Spleen (tissue), 11 donors: ENCODE measurements around the gene METTL24. TPM values are rescaled to one million over a fixed set of nuclear protein-coding genes. Genes with fewer than 3 reads are reported as not detected.

Experiments used
- DNase-seq: peaks from one replicate; pipeline ENCODE4 v3.0.0-alpha.2; 2020
- H3K27ac ChIP-seq, 8 donors: fragments of 200-600 bp; sonication (generic) in 7 of 8; 1 replicate in 4 of 8; 2 replicates in 4 of 8; pipeline versions ENCODE4 v1.5.0 to v1.8.0; 2016 to 2021; ENCODE audit warnings: inconsistent platforms in 4 of 8, mild to moderate bottlenecking in 4 of 8, moderate library complexity in 1 of 8
- H3K27me3 ChIP-seq, 7 donors: fragments of 200-600 bp; sonication (generic) in 6 of 7; replicated peaks in 1 of 7; 1 replicate in 4 of 7; 2 replicates in 3 of 7; pipeline versions ENCODE4 v1.5.0 to v1.8.0; 2016 to 2021; ENCODE audit warnings: inconsistent platforms in 3 of 7, mild to moderate bottlenecking in 1 of 7
- H3K36me3 ChIP-seq, 6 donors: fragments of 200-600 bp; sonication (generic) in 5 of 6; 1 replicate in 4 of 6; 2 replicates in 2 of 6; pipeline versions ENCODE4 v1.5.0 to v1.8.0; 2016 to 2021; ENCODE audit warnings: inconsistent platforms in 2 of 6
- H3K4me1 ChIP-seq, 6 donors: fragments of 200-600 bp; sonication (generic) in 5 of 6; 1 replicate in 3 of 6; 2 replicates in 3 of 6; pipeline versions ENCODE4 v1.5.0 to v1.8.0; 2016 to 2021; ENCODE audit warnings: inconsistent platforms in 3 of 6
- H3K4me3 ChIP-seq, 8 donors: fragments of 200-600 bp; sonication (generic) in 7 of 8; 1 replicate in 4 of 8; 2 replicates in 4 of 8; pipeline versions ENCODE4 v1.5.0 to v1.8.0; 2016 to 2021; ENCODE audit warnings: inconsistent platforms in 4 of 8, mild to moderate bottlenecking in 4 of 8, moderate library complexity in 2 of 8
- H3K9me3 ChIP-seq, 8 donors: fragments of 200-600 bp; sonication (generic) in 7 of 8; 1 replicate in 4 of 8; 2 replicates in 4 of 8; pipeline versions ENCODE4 v1.5.0 to v1.8.0; 2016 to 2021; ENCODE audit warnings: inconsistent platforms in 4 of 8
- POLR2A ChIP-seq, 3 donors: fragments of 450-650 bp; IDR thresholded peaks; one replicate each; pipeline ENCODE4 v1.5.1; 2017; ENCODE audit warnings: antibody characterized with exemption in 3 of 3, mild to moderate bottlenecking in 1 of 3
- POLR2AphosphoS5 ChIP-seq, 3 donors: sonication (generic); formaldehyde crosslinking; IDR thresholded peaks; one replicate each; pipeline ENCODE4 v1.5.1; 2017; ENCODE audit warnings: antibody characterized with exemption in 3 of 3
- WGBS, 5 donors: extraction: QIAGEN DNeasy Blood & Tissue Kit in 3 of 5; methylation state at CpG; one replicate each; pipeline versions ENCODE4 v1.1.5 to v1.1.7; 2013 to 2018; 5-methylcytosine and 5-hydroxymethylcytosine counted together
- intact Hi-C: fragments of 100-400 bp; cut with DNase I; formaldehyde crosslinking; loops from one replicate; pipeline ENCODE4 v1.15.0; 2023; ENCODE audit warnings: low total_unique reads
- polyA plus RNA-seq, 3 donors: library from polyadenylated mRNA; stranded (reverse); fragments of 200-250 nt; gene quantifications; one replicate each; pipeline ENCODE4 v1.2.1, GENCODE V29; 2013
- total RNA-seq, 7 donors: library from RNA; depleted of rRNA in 3 of 7; stranded (reverse); fragments of >200 nt in 3 of 7; fragmentation: NEBNext Ultra II Directional in 4 of 7; extraction: Animal tissue kit (Norgen Biotek cat#: 25700) in 4 of 7; gene quantifications; one replicate each; pipeline versions ENCODE4 v1.1.0 to v1.2.1, GENCODE V29; 2016 to 2021
- TF ChIP-seq, protein P1 (sequence below), 11 experiments: fragments of 200-600 bp in 7 of 11; fragments of 450-650 bp in 4 of 11; sonication (generic) in 4 of 11; IDR thresholded peaks in 8 of 11; conservative IDR thresholded peaks in 3 of 11; 1 replicate in 7 of 11; 2 replicates in 4 of 11; pipeline versions ENCODE4 v1.4.0 to v1.8.0; 2016 to 2021; ENCODE audit warnings: antibody characterized with exemption in 11 of 11, inconsistent platforms in 4 of 11, mild to moderate bottlenecking in 1 of 11
- donor health status: healthy with polysubstance abuse.
- donor health status: DM: no; HTN: no; CAD: no; lungs with moderate emphysema.
- donor health status: DM: no; HTN: no; CAD: no.
- donor health status: Bipolar disorder and iron deficiency.
- donor health status: healthy.
- donor health status: DM: no; HTN: no; CAD: no.
- donor health status: DM: yes; HTN: yes; CAD: no.

METTL24 gene
- total and polyA plus RNA-seq, 10 donors = 0.67 to 1.2 (median 0.98) TPM; not detected in 5

- no peaks in the 10 kb centered on the region for H3K9me3 ChIP-seq
- TF ChIP-seq POLR2AphosphoS5 (IDR thresholded peaks at IDR 0.05) (no peak), POLR2A (IDR thresholded peaks at IDR 0.05) (no peak)
- TF ChIP-seq, protein P1, sequence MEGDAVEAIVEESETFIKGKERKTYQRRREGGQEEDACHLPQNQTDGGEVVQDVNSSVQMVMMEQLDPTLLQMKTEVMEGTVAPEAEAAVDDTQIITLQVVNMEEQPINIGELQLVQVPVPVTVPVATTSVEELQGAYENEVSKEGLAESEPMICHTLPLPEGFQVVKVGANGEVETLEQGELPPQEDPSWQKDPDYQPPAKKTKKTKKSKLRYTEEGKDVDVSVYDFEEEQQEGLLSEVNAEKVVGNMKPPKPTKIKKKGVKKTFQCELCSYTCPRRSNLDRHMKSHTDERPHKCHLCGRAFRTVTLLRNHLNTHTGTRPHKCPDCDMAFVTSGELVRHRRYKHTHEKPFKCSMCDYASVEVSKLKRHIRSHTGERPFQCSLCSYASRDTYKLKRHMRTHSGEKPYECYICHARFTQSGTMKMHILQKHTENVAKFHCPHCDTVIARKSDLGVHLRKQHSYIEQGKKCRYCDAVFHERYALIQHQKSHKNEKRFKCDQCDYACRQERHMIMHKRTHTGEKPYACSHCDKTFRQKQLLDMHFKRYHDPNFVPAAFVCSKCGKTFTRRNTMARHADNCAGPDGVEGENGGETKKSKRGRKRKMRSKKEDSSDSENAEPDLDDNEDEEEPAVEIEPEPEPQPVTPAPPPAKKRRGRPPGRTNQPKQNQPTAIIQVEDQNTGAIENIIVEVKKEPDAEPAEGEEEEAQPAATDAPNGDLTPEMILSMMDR (IDR thresholded peaks at IDR 0.05 in 8 of 11, conservative IDR thresholded peaks at IDR 0.05 in 3 of 11) = no peak
- H3K4me3 ChIP-seq = no peak overlapping the region
- no peak overlapping the region for H3K27ac ChIP-seq
- peaks cover 7 to 100% (median 52%) of the 10 kb centered on the region in 6 donors for H3K36me3 ChIP-seq
- intact Hi-C loops = no loop called here
- peaks cover 0 to 3% (median 0%) of the 10 kb centered on the region in 6 donors for H3K4me1 ChIP-seq
- DNase-seq = no peak
- H3K27me3 ChIP-seq = no peaks in the 10 kb centered on the region
Observed at GRCh38 chr6:110221738-110222137, 136.4 kb downstream of the METTL24 start.

- H3K36me3 ChIP-seq = peaks cover 7 to 100% (median 77%) of the 10 kb centered on the region in 6 donors
- H3K27ac ChIP-seq = no peak overlapping the region
- intact Hi-C loops = no loop called here
- no peaks in the 10 kb centered on the region for H3K9me3 ChIP-seq
- no peaks in the 10 kb centered on the region for H3K4me1 ChIP-seq
- H3K27me3 ChIP-seq = no peaks in the 10 kb centered on the region
- TF ChIP-seq POLR2AphosphoS5 (IDR thresholded peaks at IDR 0.05) = no peak
- TF ChIP-seq, protein P1 (IDR thresholded peaks at IDR 0.05 in 8 of 11, conservative IDR thresholded peaks at IDR 0.05 in 3 of 11) = no peak
- no peak for TF ChIP-seq POLR2A (IDR thresholded peaks at IDR 0.05)
- 74 to 95% (median 91%) methylated on average over 2 of the region's 2 CpGs for WGBS, 5 donors
- no peak for DNase-seq
- H3K4me3 ChIP-seq = no peak overlapping the region
Observed at GRCh38 chr6:110217266-110217665, 140.9 kb downstream of the METTL24 start.

- no peaks in the 10 kb centered on the region for H3K27me3 ChIP-seq
- H3K4me3 ChIP-seq = no peak overlapping the region
- H3K36me3 ChIP-seq = peaks cover 3 to 100% (median 85%) of the 10 kb centered on the region in 6 donors
- no peak for TF ChIP-seq POLR2A (IDR thresholded peaks at IDR 0.05)
- TF ChIP-seq, protein P1 (IDR thresholded peaks at IDR 0.05 in 8 of 11, conservative IDR thresholded peaks at IDR 0.05 in 3 of 11) = no peak
- no peaks in the 10 kb centered on the region for H3K4me1 ChIP-seq
- H3K27ac ChIP-seq = no peak overlapping the region
- intact Hi-C loops = no loop called here
- no peak for DNase-seq
- WGBS, 5 donors = 92 to 96% (median 95%) methylated on average over 5 of the region's 5 CpGs
- H3K9me3 ChIP-seq = no peaks in the 10 kb centered on the region
Observed at GRCh38 chr6:110216140-110216539, 142.0 kb downstream of the METTL24 start.

- DNase-seq = no peak
- no peak overlapping the region for H3K27ac ChIP-seq
- TF ChIP-seq POLR2A (IDR thresholded peaks at IDR 0.05) (no peak), POLR2AphosphoS5 (IDR thresholded peaks at IDR 0.05) (no peak)
- TF ChIP-seq, protein P1 (IDR thresholded peaks at IDR 0.05 in 8 of 11, conservative IDR thresholded peaks at IDR 0.05 in 3 of 11) = no peak
- H3K36me3 ChIP-seq = peaks cover 0 to 100% (median 78%) of the 10 kb centered on the region in 6 donors
- 46 to 72% (median 66%) methylated on average over 1 of the region's 1 CpG for WGBS, 5 donors
- H3K4me1 ChIP-seq = no peaks in the 10 kb centered on the region
- no peaks in the 10 kb centered on the region for H3K9me3 ChIP-seq
- H3K27me3 ChIP-seq = no peaks in the 10 kb centered on the region
- intact Hi-C loops = no loop called here
- no peak overlapping the region for H3K4me3 ChIP-seq
Observed at GRCh38 chr6:110214338-110214737, 143.8 kb downstream of the METTL24 start.
